Natural killer cell treated with Interleukin-12 subunit alpha and Interleukin-12 subunit beta and Interleukin-15 and Interleukin-18, amount 100 ng/mL, for 72 hours (primary cell): ENCODE data around the gene ATRNL1. TPM values are rescaled to one million over a fixed set of nuclear protein-coding genes. Genes with fewer than 3 reads are reported as not detected.
"Not testable (repeated sequence)": the region's sequence is repeated elsewhere in the genome, so short reads cannot be mapped to it uniquely, and the experiment has no call there.

Experiments
- ATAC-seq, 2 donors: fragments of 150-1000 bp; cut with Tn5 transposase in 1 of 2; sonication (Bioruptor Pico), chemical (Tn5 transposase) in 1 of 2; 2 replicates each; pipeline ENCODE4 v1.10.0; 2021
- DNase-seq: peaks from one replicate; pipeline ENCODE4 v3.0.0; 2022; ENCODE audit warnings: low spot score
- H3K27ac Mint-ChIP-seq, 2 donors: 1 replicate in 1 of 2; 2 replicates in 1 of 2; pipeline ENCODE4 v1.8.0; 2022; ENCODE audit warnings: mixed read lengths in 2 of 2, mild to moderate bottlenecking in 1 of 2, moderate library complexity in 1 of 2
- H3K27me3 Mint-ChIP-seq, 2 donors: 1 replicate in 1 of 2; 2 replicates in 1 of 2; pipeline ENCODE4 v1.8.0; 2022; ENCODE audit warnings: mixed read lengths in 2 of 2
- H3K36me3 Mint-ChIP-seq: one replicate; pipeline ENCODE4 v1.8.0; 2022; ENCODE audit warnings: mixed read lengths
- H3K4me1 Mint-ChIP-seq, 2 donors: 1 replicate in 1 of 2; 2 replicates in 1 of 2; pipeline ENCODE4 v1.8.0; 2022; ENCODE audit warnings: low read depth in 2 of 2, mixed read lengths in 2 of 2, mild to moderate bottlenecking in 1 of 2
- H3K4me3 Mint-ChIP-seq: one replicate; pipeline ENCODE4 v1.8.0; 2022; ENCODE audit warnings: mixed read lengths
- H3K9me3 Mint-ChIP-seq: 2 replicates; pipeline ENCODE4 v1.8.0; 2022; ENCODE audit warnings: mixed read lengths
- total RNA-seq, 2 donors: library from RNA; stranded (reverse); gene quantifications; one replicate each; pipeline ENCODE4 v1.2.3, GENCODE V29; 2022

The ATRNL1 gene
- total RNA-seq, 2 donors from 2014 or later: not detected

DNA sequence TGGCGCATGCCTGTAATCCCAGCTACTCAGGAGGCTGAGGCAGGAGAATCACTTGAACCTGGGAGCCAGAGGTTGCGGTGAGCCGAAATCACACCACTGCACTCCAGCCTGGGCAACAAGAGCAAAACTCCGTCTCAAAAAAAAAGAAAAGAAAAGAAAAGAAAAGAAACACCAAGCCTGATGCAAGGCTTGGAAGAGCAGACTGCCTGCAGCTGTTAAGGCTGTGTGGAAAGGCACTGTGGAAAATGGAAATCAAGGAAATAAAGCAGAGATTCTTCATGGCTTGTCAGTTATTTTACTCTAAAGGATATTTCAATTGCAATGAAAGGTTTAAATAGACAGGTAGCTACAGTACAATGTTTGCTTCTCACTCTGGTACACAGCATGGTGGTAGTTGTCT lies 735.0 kb downstream of the ATRNL1 start:
- not testable (repeated sequence) for H3K4me1 Mint-ChIP-seq, H3K27me3 Mint-ChIP-seq, ATAC-seq, DNase-seq, H3K4me3 Mint-ChIP-seq, H3K36me3 Mint-ChIP-seq, H3K27ac Mint-ChIP-seq
- H3K9me3 Mint-ChIP-seq: peaks cover 14% of the 10 kb centered on the region

DNA sequence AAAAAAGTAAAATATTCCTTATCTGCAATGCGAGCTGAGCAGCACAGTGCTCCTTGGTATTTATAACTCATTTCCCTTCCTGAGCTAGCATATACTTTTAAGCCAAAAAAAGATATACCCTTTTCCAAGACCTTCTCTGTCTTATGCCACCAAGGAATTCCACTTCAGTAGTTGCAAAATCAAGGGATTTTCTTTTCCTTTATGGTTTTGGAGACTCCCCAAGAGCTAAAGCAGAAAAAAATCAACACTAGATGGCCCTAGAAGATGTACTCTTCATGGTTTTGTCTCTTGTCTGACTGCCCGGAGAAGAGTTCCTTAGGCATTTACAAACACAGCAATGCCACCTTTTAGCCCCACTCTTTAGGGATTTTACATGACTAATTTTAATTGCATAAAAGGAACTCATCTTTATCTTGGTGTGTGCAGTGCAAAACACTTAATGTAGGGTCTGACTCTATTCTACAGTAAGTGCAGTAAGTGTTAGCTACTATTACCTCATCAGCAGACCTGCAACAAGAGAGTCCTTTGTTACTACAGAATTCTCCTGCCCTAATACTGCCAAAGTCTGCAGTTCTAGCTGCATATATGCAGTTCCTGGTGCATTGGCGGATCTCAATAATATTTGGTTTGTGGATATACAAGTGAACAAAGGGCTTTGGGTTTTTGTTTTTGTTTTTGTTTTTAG lies 736.5 kb downstream of the ATRNL1 start:
- no peak overlapping the region for H3K4me3 Mint-ChIP-seq
- ATAC-seq (no peak), DNase-seq (no peak)
- H3K4me1 Mint-ChIP-seq: no peaks in the 10 kb centered on the region
- H3K27ac Mint-ChIP-seq: no peak overlapping the region
- H3K27me3 Mint-ChIP-seq: no peaks in the 10 kb centered on the region
- H3K36me3 Mint-ChIP-seq: no peaks in the 10 kb centered on the region
- H3K9me3 Mint-ChIP-seq: peaks cover 18% of the 10 kb centered on the region

DNA sequence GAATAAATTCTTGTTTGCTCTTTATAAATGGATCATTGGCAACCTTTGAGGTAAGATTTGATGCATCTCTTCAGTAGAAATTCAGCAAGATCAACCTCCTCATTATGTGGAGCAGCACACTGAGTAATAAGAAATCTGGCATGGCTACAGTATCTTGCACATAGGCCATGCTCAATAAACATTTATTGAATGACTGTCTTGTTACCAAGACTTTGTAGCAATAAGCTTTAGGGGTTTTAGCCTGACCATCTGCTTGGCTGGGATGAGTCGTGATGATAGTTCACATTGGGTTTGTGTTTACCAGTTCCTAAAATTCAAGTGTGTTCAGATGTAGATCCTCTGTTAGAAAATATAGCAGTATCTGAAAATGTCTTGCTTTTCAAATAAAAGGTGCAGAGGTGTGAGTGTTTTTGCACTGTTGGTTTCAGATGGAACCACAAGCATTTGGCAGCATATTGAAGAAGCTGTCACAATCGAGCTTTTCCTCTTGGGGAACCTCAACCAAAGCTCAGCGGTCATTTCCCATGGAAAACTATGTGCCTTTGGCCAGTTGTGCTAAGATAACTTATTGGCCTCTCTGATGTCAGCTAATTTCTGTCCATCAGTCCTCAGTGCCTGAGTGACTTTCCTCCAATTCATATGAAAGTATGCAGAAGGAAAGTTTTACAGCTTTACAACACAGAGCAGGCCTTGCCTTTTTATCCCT lies 737.3 kb downstream of the ATRNL1 start:
- no peaks in the 10 kb centered on the region for H3K4me1 Mint-ChIP-seq
- DNase-seq (no peak), ATAC-seq (no peak)
- no peak overlapping the region for H3K4me3 Mint-ChIP-seq
- no peak overlapping the region for H3K27ac Mint-ChIP-seq
- peaks cover 18% of the 10 kb centered on the region for H3K9me3 Mint-ChIP-seq
- no peaks in the 10 kb centered on the region for H3K36me3 Mint-ChIP-seq
- H3K27me3 Mint-ChIP-seq: no peaks in the 10 kb centered on the region

DNA sequence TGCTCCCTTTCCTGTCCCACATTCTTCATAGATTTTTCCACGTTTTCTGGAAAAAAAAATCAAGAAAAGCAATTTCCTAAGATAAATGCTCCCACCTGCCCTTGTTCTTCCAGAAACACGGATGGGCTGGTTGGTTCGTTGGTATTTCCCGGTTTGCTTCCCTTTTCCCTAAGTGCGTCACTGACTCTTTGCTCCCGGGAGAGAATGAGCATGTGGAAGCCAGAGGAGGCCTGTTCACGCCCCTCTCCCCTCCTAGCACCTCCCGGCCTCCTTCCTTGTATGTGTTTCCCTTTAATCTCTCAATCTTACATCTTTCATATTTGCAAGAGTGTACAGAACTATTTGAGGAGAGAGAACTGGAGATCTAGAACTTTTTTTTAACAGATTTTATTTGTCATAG lies 737.9 kb downstream of the ATRNL1 start:
- Mint-ChIP-seq H3K9me3 (peaks cover 17% of the 10 kb centered on the region), H3K27ac (no peak overlapping the region), H3K27me3 (no peaks in the 10 kb centered on the region), H3K36me3 (no peaks in the 10 kb centered on the region), H3K4me3 (no peak overlapping the region), H3K4me1 (no peaks in the 10 kb centered on the region)
- ATAC-seq: no peak
- no peak for DNase-seq

DNA sequence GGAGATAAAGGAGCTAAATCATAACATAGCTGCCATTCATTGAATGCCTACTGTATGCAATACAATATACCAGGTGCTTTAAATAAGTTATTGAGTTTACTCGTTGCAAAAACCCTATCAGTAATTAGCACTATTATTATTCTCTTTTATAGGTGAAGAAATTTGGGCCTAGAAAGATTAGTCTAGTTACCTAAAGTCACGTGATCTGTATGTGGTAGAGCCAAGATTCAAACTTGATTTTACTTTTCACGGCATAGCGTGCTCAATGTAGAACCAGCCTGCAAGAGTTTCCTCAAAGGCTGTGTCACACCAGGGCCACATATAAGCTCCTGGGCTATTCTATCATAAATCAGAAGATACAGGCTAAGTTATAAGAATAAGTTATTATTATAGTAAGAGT lies 740.0 kb downstream of the ATRNL1 start:
- Mint-ChIP-seq H3K9me3 (peaks cover 14% of the 10 kb centered on the region), H3K36me3 (no peaks in the 10 kb centered on the region), H3K27me3 (no peaks in the 10 kb centered on the region), H3K27ac (no peak overlapping the region), H3K4me3 (no peak overlapping the region), H3K4me1 (no peaks in the 10 kb centered on the region)
- ATAC-seq (no peak), DNase-seq (no peak)

DNA sequence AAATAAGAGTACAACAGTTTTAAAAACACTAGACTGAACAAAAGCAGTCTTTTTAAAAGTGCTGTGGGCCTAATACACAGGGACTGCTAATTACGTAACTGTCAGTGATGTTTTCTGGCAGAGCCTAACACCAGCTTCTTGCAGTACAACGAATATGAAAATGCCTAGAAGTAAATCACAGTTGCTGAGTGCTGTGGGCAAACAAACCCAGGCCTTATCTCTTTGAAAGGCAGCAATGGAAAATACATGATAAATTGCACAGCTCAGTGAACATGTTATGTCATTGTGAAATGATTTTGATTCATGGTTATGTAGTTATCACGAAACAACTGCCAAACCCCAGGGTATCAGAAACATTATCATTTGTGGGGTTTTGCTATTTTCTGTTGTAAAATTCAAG lies 751.4 kb downstream of the ATRNL1 start:
- Mint-ChIP-seq H3K27me3 (no peaks in the 10 kb centered on the region), H3K27ac (no peak overlapping the region), H3K4me1 (no peaks in the 10 kb centered on the region), H3K9me3 (peaks cover 9% of the 10 kb centered on the region), H3K36me3 (no peaks in the 10 kb centered on the region), H3K4me3 (no peak overlapping the region)
- ATAC-seq (no peak), DNase-seq (no peak)

DNA sequence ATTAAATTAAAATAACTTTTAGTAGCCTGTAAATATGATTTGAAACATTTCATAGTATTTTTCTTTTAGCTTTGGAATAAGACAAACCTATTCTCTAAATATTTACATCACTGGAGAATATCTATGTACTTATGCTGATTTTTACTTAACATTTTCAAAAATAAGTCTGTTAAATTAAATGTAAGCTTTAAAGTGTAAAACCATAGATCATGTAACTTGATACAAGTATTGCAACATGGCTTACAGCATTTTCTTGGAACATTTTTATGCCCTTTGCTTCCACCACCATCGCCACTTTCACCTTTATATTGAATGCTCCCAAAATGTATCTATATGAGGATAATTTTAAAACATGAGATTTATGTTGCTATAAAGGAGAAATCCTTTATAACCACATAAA lies 752.8 kb downstream of the ATRNL1 start:
- Mint-ChIP-seq H3K27ac (no peak overlapping the region), H3K36me3 (no peaks in the 10 kb centered on the region), H3K4me3 (no peak overlapping the region), H3K27me3 (no peaks in the 10 kb centered on the region), H3K9me3 (peaks cover 6% of the 10 kb centered on the region), H3K4me1 (no peaks in the 10 kb centered on the region)
- DNase-seq (no peak), ATAC-seq (no peak)

DNA sequence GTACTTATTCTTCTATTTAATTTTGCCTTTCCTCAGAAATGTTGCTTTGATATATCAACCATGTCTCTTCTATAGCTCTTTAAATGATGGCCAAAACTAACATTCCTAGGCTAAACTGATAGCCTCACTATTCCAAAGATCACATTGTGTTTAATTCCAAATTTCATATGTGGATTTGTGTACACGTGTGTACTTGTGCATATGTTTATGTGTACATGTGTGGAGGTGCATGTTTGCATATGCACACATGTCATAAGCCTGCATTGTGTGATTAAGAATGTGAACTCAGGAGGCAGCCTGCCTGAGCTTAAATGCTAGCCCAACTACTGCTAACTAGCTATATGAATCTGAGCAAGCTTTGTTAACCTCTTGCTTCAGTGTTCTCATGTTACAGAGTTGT lies 753.4 kb downstream of the ATRNL1 start:
- DNase-seq (no peak), ATAC-seq (no peak)
- H3K9me3 Mint-ChIP-seq: peaks cover 6% of the 10 kb centered on the region
- no peaks in the 10 kb centered on the region for H3K36me3 Mint-ChIP-seq
- H3K4me1 Mint-ChIP-seq: no peaks in the 10 kb centered on the region
- H3K27me3 Mint-ChIP-seq: no peaks in the 10 kb centered on the region
- H3K27ac Mint-ChIP-seq: no peak overlapping the region
- no peak overlapping the region for H3K4me3 Mint-ChIP-seq

DNA sequence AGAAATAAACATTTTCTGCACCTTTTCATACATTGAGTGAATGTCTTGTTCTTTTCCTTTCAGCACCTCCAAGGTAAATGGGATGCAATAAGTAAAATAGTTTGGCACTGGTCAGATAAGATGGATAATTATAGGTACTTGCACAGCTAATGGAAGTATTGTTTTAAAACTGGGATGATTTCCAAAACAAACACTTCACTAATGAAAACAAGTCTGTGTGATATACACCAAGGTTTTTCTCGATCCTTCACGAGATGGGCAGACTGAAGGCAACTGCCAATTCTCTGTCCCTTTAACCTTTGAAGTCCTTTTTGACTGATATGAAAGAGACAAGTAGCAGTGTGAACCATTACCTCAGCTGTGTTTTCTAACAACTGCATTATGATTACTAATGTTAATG lies 756.0 kb downstream of the ATRNL1 start:
- no peaks in the 10 kb centered on the region for H3K27me3 Mint-ChIP-seq

DNA sequence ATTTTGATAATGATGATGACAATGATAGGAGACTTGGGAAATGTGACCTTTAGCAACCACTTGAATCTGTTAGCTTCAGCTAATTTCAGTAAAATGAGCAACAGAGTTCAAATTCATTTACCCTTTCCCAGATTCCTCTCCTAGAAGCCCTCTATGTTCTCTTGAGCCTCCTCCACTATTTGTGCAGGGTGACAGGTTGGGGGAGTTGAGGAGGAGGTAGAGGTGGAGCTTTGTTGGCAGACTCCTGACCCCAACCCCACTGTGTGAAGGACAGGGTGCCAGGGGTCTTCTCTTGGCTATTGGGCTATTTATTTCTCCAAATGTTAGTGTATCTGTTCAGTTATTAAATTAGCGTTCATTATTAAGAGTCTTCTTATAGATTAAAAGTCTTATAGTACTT lies 757.5 kb downstream of the ATRNL1 start:
- DNase-seq (no peak), ATAC-seq (no peak)
- Mint-ChIP-seq H3K27ac (no peak overlapping the region), H3K36me3 (no peaks in the 10 kb centered on the region), H3K27me3 (no peaks in the 10 kb centered on the region), H3K4me1 (no peaks in the 10 kb centered on the region), H3K4me3 (no peak overlapping the region), H3K9me3 (peaks cover 11% of the 10 kb centered on the region)

More for the DNA sequence above, 756.0 kb downstream of the ATRNL1 start:
- Mint-ChIP-seq H3K27ac (no peak overlapping the region), H3K36me3 (no peaks in the 10 kb centered on the region), H3K9me3 (peaks cover 6% of the 10 kb centered on the region), H3K4me3 (no peak overlapping the region), H3K4me1 (no peaks in the 10 kb centered on the region)
- DNase-seq: no peak
- no peak for ATAC-seq

DNA sequence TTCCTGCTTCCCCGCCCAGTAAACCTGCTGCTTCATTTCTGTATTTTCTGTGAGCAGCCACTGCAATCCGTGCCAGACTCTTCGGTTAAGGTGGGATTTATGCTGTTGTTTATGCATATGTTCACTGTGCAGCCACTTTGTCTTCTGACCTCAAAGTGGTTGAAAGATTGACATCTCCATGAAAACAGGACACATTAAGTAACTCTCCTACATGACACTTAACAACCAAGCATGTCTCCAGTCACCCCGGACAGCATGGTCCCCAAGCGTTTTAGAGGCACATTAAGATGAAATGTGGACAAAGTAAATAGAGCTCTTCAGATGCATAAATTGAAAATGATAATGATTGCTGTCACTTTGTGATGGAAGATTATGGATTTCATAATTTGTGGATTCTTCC lies 758.5 kb downstream of the ATRNL1 start:
- H3K36me3 Mint-ChIP-seq: no peaks in the 10 kb centered on the region
- ATAC-seq (no peak), DNase-seq (no peak)
- H3K4me3 Mint-ChIP-seq: no peak overlapping the region
- no peak overlapping the region for H3K27ac Mint-ChIP-seq
- no peaks in the 10 kb centered on the region for H3K4me1 Mint-ChIP-seq
- peaks cover 9% of the 10 kb centered on the region for H3K9me3 Mint-ChIP-seq
- no peaks in the 10 kb centered on the region for H3K27me3 Mint-ChIP-seq

DNA sequence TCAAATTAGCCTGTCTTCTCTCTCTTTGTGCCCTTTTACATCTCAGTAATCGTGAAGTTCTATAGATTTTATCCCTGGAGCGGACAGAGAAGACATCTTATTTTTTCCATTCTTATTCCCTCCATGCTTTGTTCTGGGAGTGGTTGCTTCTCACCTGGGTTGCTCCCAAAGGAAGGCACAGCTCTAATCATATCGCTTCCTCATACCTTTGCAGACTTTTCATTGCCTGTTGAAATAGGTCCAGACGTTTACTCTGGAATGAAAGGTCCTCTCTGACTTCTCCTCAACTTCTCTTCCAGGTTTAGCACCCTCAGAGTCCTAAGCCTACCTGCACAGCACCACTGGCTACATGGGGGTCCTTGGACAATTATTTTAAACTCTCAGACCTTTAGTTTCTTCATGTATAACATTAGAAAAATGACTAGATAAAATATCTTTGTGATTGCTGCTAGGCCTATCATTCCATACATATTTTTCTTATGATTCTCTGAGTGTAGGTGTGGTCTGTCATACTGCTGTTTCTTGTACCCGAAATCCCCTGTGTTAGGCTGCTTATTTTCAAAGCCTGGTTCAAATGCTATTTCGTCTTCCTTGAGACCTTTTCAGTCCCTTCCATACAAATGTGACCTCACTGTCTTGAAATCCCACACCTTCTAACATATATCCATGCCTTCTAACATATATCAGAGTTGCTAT lies 761.7 kb downstream of the ATRNL1 start:
- Mint-ChIP-seq H3K36me3 (no peaks in the 10 kb centered on the region), H3K27ac (no peak overlapping the region), H3K9me3 (peaks cover 8% of the 10 kb centered on the region), H3K4me1 (no peaks in the 10 kb centered on the region), H3K4me3 (no peak overlapping the region), H3K27me3 (no peaks in the 10 kb centered on the region)
- no peak for ATAC-seq
- DNase-seq: no peak

DNA sequence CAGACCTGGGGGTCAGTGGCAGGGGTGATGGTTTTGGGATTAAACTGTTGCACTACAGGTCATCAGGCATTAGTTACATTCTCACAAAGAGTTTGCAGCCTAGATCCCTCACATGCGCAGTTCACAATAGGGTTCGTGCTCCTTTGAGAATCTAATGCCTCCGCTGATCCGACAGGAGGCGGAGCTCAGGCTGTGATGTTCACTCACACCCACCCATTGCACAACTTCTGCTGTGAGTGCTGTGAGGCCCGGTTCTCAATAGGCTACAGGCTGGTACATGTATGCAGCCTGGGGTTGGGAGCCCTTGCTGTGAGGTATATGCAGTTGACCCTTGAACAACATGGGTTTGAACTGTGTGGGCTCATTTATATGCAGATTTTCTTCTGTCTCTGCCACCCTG lies 763.4 kb downstream of the ATRNL1 start:
- ATAC-seq (no peak), DNase-seq (no peak)
- Mint-ChIP-seq H3K36me3 (no peaks in the 10 kb centered on the region), H3K27me3 (no peaks in the 10 kb centered on the region), H3K27ac (no peak overlapping the region), H3K4me1 (no peaks in the 10 kb centered on the region), H3K9me3 (peaks cover 14% of the 10 kb centered on the region), H3K4me3 (no peak overlapping the region)

DNA sequence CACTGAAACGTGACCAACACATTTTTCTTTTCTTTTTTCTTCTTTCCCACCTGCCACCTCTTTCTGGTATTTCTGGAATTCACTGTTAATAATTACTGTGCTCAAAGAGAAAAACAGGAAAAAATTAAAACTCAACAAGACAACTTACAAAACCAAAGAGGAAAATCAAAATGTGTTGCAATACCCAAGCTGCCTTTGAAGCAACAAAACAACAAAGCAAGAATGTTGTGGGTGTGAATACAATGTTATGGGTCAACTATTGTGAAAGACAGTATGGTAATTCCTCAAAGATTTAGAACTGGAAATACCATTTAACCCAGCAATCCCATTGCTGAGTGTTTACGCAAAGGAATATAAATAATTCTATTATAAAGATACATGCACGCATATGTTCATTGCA lies 764.7 kb downstream of the ATRNL1 start:
- no peak for ATAC-seq
- no peaks in the 10 kb centered on the region for H3K36me3 Mint-ChIP-seq
- no peak overlapping the region for H3K27ac Mint-ChIP-seq
- peaks cover 14% of the 10 kb centered on the region for H3K9me3 Mint-ChIP-seq
- no peak for DNase-seq
- H3K4me3 Mint-ChIP-seq: no peak overlapping the region
- no peaks in the 10 kb centered on the region for H3K4me1 Mint-ChIP-seq
- H3K27me3 Mint-ChIP-seq: no peaks in the 10 kb centered on the region
